GM04503 (cell line): ENCODE results near the gene KLHL14.
"Not testable (repeated sequence)": the region's sequence is repeated elsewhere in the genome, so short reads cannot be mapped to it uniquely, and the experiment has no call there.

Experiments
- DNase-seq: peaks from one replicate; pipeline ENCODE4 v3.0.0-alpha.2; 2012; ENCODE audit warnings: low read depth

The KLHL14 gene

GRCh38 chr18:32714571-32715148, 58.2 kb downstream of the KLHL14 start:
- no peak for DNase-seq

GRCh38 chr18:32712860-32713259, 60.0 kb downstream of the KLHL14 start:
- DNase-seq: no peak

GRCh38 chr18:32711862-32712261, 61.0 kb downstream of the KLHL14 start:
- no peak for DNase-seq

GRCh38 chr18:32707586-32707985, 65.2 kb downstream of the KLHL14 start:
- no peak for DNase-seq

GRCh38 chr18:32707147-32707546, 65.7 kb downstream of the KLHL14 start:
- no peak for DNase-seq

GRCh38 chr18:32701313-32701712, 71.5 kb downstream of the KLHL14 start:
- no peak for DNase-seq

- DNase-seq: no peak
These were observed 74.7 kb downstream of the KLHL14 start for GRCh38 chr18:32698153-32698552.

- DNase-seq: no peak
These were observed 76.4 kb downstream of the KLHL14 start for GRCh38 chr18:32696376-32696775.

GRCh38 chr18:32695534-32695933, 77.3 kb downstream of the KLHL14 start:
- no peak for DNase-seq

GRCh38 chr18:32688821-32689220, 84.0 kb downstream of the KLHL14 start:
- no peak for DNase-seq

GRCh38 chr18:32684940-32685339, 87.9 kb downstream of the KLHL14 start:
- no peak for DNase-seq

GRCh38 chr18:32684096-32684495, 88.7 kb downstream of the KLHL14 start:
- no peak for DNase-seq

- DNase-seq: no peak
These were observed 89.8 kb downstream of the KLHL14 start for GRCh38 chr18:32683044-32683443.

- no peak for DNase-seq
These were observed 95.2 kb downstream of the KLHL14 start for GRCh38 chr18:32677578-32677977.

- DNase-seq: no peak
These were observed 98.3 kb downstream of the KLHL14 start for GRCh38 chr18:32674491-32674890.

GRCh38 chr18:32672398-32672797, 100.4 kb downstream of the KLHL14 start:
- no peak for DNase-seq

GRCh38 chr18:32670727-32671126, 102.1 kb downstream of the KLHL14 start:
- no peak for DNase-seq

- DNase-seq: no peak
These were observed 103.2 kb downstream of the KLHL14 start for GRCh38 chr18:32669549-32670165.

GRCh38 chr18:32668956-32669355, 103.9 kb downstream of the KLHL14 start:
- DNase-seq: no peak

GRCh38 chr18:32661486-32662299, 111.1 kb downstream of the KLHL14 start:
- no peak for DNase-seq

- not testable (repeated sequence) for DNase-seq
These were observed 118.3 kb downstream of the KLHL14 start for GRCh38 chr18:32654507-32654906.

- DNase-seq: not testable (repeated sequence)
These were observed 135.2 kb downstream of the KLHL14 start for GRCh38 chr18:32637659-32638058.

- no peak for DNase-seq
These were observed 135.6 kb downstream of the KLHL14 start for GRCh38 chr18:32637226-32637625.
